ENCODE measurements around the gene KRT20. TPM values are rescaled to one million over a fixed set of nuclear protein-coding genes. Genes with fewer than 3 reads are reported as not detected.

Gene KRT20
- total RNA-seq, 1 donor from 2014 or later: not detected

Other genes with a start within 250 kb of the KRT20 start
- 104 and 106 TPM in 2 replicates for gene SMARCE1, start 237.4 kb downstream of the KRT20 start, total RNA-seq
- gene KRT222, start 220.1 kb downstream of the KRT20 start, total RNA-seq: not detected in 2 replicates
- not detected in 2 replicates for gene KRT24, start 181.5 kb downstream of the KRT20 start, total RNA-seq
- not detected in 2 replicates for gene KRT25, start 129.9 kb downstream of the KRT20 start, total RNA-seq
- gene KRT26, start 113.0 kb downstream of the KRT20 start, total RNA-seq: not detected in 2 replicates
- not detected in 2 replicates for gene KRT27, start 102.7 kb downstream of the KRT20 start, total RNA-seq
- not detected in 2 replicates for gene KRT28, start 85.3 kb downstream of the KRT20 start, total RNA-seq
- 18.2 and 24.8 TPM in 2 replicates for gene KRT10, start 62.6 kb downstream of the KRT20 start, total RNA-seq
- not detected in 2 replicates for gene KRT12, start 18.0 kb downstream of the KRT20 start, total RNA-seq
- not detected in 2 replicates for gene KRT23, start 52.4 kb upstream of the KRT20 start, total RNA-seq
- gene KRT39, start 81.7 kb upstream of the KRT20 start, total RNA-seq: not detected in 2 replicates
- gene KRT40, start 99.1 kb upstream of the KRT20 start, total RNA-seq: not detected in 2 replicates
- gene KRTAP3-3, start 108.9 kb upstream of the KRT20 start, total RNA-seq: not detected in 2 replicates
- gene KRTAP3-2, start 114.7 kb upstream of the KRT20 start, total RNA-seq: not detected in 2 replicates
- not detected in 2 replicates for gene KRTAP3-1, start 123.9 kb upstream of the KRT20 start, total RNA-seq
- gene KRTAP1-5, start 142.0 kb upstream of the KRT20 start, total RNA-seq: 0.29 and 0.82 TPM in 2 replicates
- gene KRTAP1-4, start 145.0 kb upstream of the KRT20 start, total RNA-seq: not detected in 2 replicates
- not detected in 2 replicates for gene KRTAP1-3, start 149.6 kb upstream of the KRT20 start, total RNA-seq
- gene KRTAP1-1, start 156.2 kb upstream of the KRT20 start, total RNA-seq: not detected in 2 replicates
- not detected in 2 replicates for gene KRTAP2-1, start 162.1 kb upstream of the KRT20 start, total RNA-seq
- gene KRTAP2-2, start 170.0 kb upstream of the KRT20 start, total RNA-seq: not detected in 2 replicates
- 1.8 and 5.4 TPM in 2 replicates for gene KRTAP2-3, start 174.9 kb upstream of the KRT20 start, total RNA-seq
- gene KRTAP2-4, start 180.6 kb upstream of the KRT20 start, total RNA-seq: not detected in 2 replicates
- not detected in 2 replicates for gene KRTAP4-7, start 198.9 kb upstream of the KRT20 start, total RNA-seq
- not detected in 2 replicates for gene KRTAP4-8, start 212.9 kb upstream of the KRT20 start, total RNA-seq
- gene KRTAP4-16, start 217.0 kb upstream of the KRT20 start, total RNA-seq: not detected in 2 replicates
- gene KRTAP4-9, start 220.1 kb upstream of the KRT20 start, total RNA-seq: not detected in 2 replicates
- not detected in 2 replicates for gene KRTAP4-11, start 233.1 kb upstream of the KRT20 start, total RNA-seq
- not detected in 2 replicates for gene KRTAP4-12, start 238.9 kb upstream of the KRT20 start, total RNA-seq

All from glomerular endothelial cell (primary cell).